GM23338 (cell line): ENCODE results near the gene NUDT2. TPM values are rescaled to one million over a fixed set of nuclear protein-coding genes. Genes with fewer than 3 reads are reported as not detected.
"Not testable (repeated sequence)": the region's sequence is repeated elsewhere in the genome, so short reads cannot be mapped to it uniquely, and the experiment has no call there.

Experiments used
- ATAC-seq: fragments of 200-7000 bp; cut with Tn5 transposase; 3 replicates; pipeline ENCODE4 v1.9.1; 2020
- DNase-seq: peaks from one replicate; pipeline ENCODE4 v3.0.0-alpha.2; 2015; ENCODE audit warnings: low spot score
- H2AFZ ChIP-seq: fragments of 200-600 bp; sonication (generic); 2 replicates; pipeline ENCODE4 v1.8.0; 2016; ENCODE audit warnings: antibody characterized with exemption, mild to moderate bottlenecking, moderate library complexity
- H3F3A ChIP-seq: fragments of 200-600 bp; sonication (generic); replicated peaks from 2 replicates; pipeline ENCODE4 v1.8.0; 2017; ENCODE audit warnings: antibody characterized with exemption, mixed run types, low read depth
- H3K27ac ChIP-seq: fragments of 200-600 bp; sonication (generic); 2 replicates; pipeline ENCODE4 v1.6.1; 2016; ENCODE audit warnings: low read depth
- H3K27me3 ChIP-seq: fragments of 200-600 bp; sonication (generic); 2 replicates; pipeline ENCODE4 v1.8.0; 2016; ENCODE audit warnings: mild to moderate bottlenecking, mixed run types, moderate library complexity; ENCODE audit not compliant: insufficient read depth
- H3K36me3 ChIP-seq: fragments of 200-600 bp; sonication (generic); 2 replicates; pipeline ENCODE4 v1.8.0; 2016; ENCODE audit warnings: mild to moderate bottlenecking; ENCODE audit not compliant: insufficient read depth
- H3K4me1 ChIP-seq: fragments of 200-600 bp; sonication (generic); 2 replicates; pipeline ENCODE4 v1.8.0; 2016; ENCODE audit warnings: mild to moderate bottlenecking, moderate library complexity; ENCODE audit not compliant: insufficient read depth
- H3K4me2 ChIP-seq: fragments of 200-600 bp; sonication (generic); 2 replicates; pipeline ENCODE4 v1.7.1; 2017; ENCODE audit warnings: mixed run types
- H3K4me3 ChIP-seq: fragments of 200-600 bp; sonication (generic); 2 replicates; pipeline ENCODE4 v1.6.1; 2016; ENCODE audit warnings: mixed run types
- H3K79me2 ChIP-seq: fragments of 200-600 bp; sonication (generic); replicated peaks from 2 replicates; pipeline ENCODE4 v1.8.0; 2017; ENCODE audit warnings: mild to moderate bottlenecking; ENCODE audit not compliant: insufficient read depth
- H3K9me2 ChIP-seq: fragments of 200-600 bp; sonication (generic); 2 replicates; pipeline ENCODE4 v1.8.0; 2017; ENCODE audit not compliant: insufficient read depth
- H4K20me1 ChIP-seq: fragments of 200-600 bp; sonication (generic); replicated peaks from 2 replicates; pipeline ENCODE4 v1.8.0; 2017; ENCODE audit warnings: mild to moderate bottlenecking; ENCODE audit not compliant: insufficient read depth
- H3K27ac Mint-ChIP-seq: 2 replicates; pipeline ENCODE4 v1.8.0; 2020; ENCODE audit warnings: inconsistent platforms, mild to moderate bottlenecking, moderate library complexity, mixed read lengths
- H3K27me3 Mint-ChIP-seq: 3 replicates; pipeline ENCODE4 v1.8.0; 2022; ENCODE audit warnings: low read depth, mild to moderate bottlenecking, moderate library complexity, mixed read lengths, inconsistent platforms; ENCODE audit not compliant: insufficient read depth, poor library complexity
- H3K36me3 Mint-ChIP-seq: 3 replicates; pipeline ENCODE4 v1.8.0; 2021; ENCODE audit warnings: low read depth, mild to moderate bottlenecking, inconsistent platforms, moderate library complexity, mixed read lengths
- H3K4me1 Mint-ChIP-seq: 3 replicates; pipeline ENCODE4 v1.8.0; 2020; ENCODE audit warnings: mild to moderate bottlenecking, inconsistent platforms, mixed read lengths
- H3K4me3 Mint-ChIP-seq: 3 replicates; pipeline ENCODE4 v1.8.0; 2021; ENCODE audit warnings: moderate library complexity, mild to moderate bottlenecking, inconsistent platforms, mixed read lengths
- H3K9me3 Mint-ChIP-seq: 3 replicates; pipeline ENCODE4 v1.8.0; 2020; ENCODE audit warnings: moderate library complexity, mild to moderate bottlenecking, inconsistent platforms, mixed read lengths
- CREB1 ChIP-seq: fragments of 250-450 bp; sonication (Bioruptor Pico); IDR thresholded peaks from 2 replicates; pipeline ENCODE4 v1.5.0; 2020; ENCODE audit warnings: low read depth, mild to moderate bottlenecking, moderate library complexity
- ETS1 ChIP-seq: IDR thresholded peaks from 2 replicates; pipeline ENCODE4 v1.6.1; 2016; ENCODE audit warnings: antibody characterized with exemption
- EZH2 ChIP-seq: fragments of 200-600 bp; sonication (generic); IDR thresholded peaks from one replicate; pipeline ENCODE4 v1.8.0; 2017; ENCODE audit warnings: antibody characterized with exemption, mild to moderate bottlenecking, low read depth; ENCODE audit not compliant: unreplicated experiment
- JUNB ChIP-seq: IDR thresholded peaks from one replicate; pipeline ENCODE4 v1.6.1; 2016; ENCODE audit warnings: antibody characterized with exemption; ENCODE audit not compliant: unreplicated experiment
- NANOG ChIP-seq: IDR thresholded peaks from 2 replicates; pipeline ENCODE4 v1.6.1; 2016; ENCODE audit warnings: antibody characterized with exemption, borderline replicate concordance
- POLR2AphosphoS5 ChIP-seq: IDR thresholded peaks from 2 replicates; pipeline ENCODE4 v1.6.1; 2016; ENCODE audit warnings: antibody characterized with exemption, low read depth
- REST ChIP-seq: IDR thresholded peaks from one replicate; pipeline ENCODE4 v1.6.1; 2018; ENCODE audit warnings: antibody characterized with exemption; ENCODE audit not compliant: unreplicated experiment
- polyA plus RNA-seq: library from polyadenylated mRNA; unstranded; fragments of >200 nt; fragmentation: Nextera tagmentation; extraction: Ambion mirVana; gene quantifications from 2 replicates; pipeline ENCODE4 v1.2.1, GENCODE V29; 2016
- total RNA-seq: library from RNA; depleted of rRNA; stranded (reverse); fragments of >200 nt; shearing (Covaris generic); gene quantifications from 2 replicates; pipeline ENCODE4 v1.2.3, GENCODE V29; 2014

Gene NUDT2
- total and polyA plus RNA-seq, 2 experiments from 2014 or later = 9.5 to 16.4 TPM

GRCh38 chr9:34349324-34349723 is 20.0 kb downstream of the NUDT2 start:
- Mint-ChIP-seq H3K27me3 (peaks cover 3% of the 10 kb centered on the region), H3K4me3 (no peak overlapping the region)
- H3F3A ChIP-seq = no peaks in the 10 kb centered on the region

DNA sequence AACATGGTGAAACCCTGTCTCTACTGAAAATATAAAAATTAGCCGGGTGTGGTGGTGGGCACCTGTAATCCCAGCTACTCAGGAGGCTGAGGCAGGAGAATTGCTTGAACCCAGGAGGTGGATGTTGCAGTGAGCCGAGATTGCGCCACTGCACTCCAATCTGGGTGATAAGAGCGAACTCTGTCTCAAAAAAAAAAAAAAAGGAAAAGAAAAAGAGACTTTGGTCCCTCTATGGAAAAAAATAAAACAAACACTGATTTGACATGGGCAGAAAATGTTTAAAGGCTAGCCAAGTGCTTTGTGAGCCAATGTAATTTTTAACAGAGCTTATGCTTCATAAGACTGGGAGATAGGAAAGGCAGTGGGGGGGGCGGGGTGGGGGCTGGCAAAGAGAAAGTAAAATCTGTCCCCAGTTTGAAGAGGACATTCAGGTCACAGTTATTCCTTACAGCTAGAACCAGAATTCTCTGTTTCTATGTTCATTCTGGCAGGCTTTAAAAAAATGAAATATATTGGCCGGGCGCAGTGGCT is 22.8 kb downstream of the NUDT2 start:
- not testable (repeated sequence) for H3K9me2 ChIP-seq, H3K27me3 Mint-ChIP-seq, H3K27me3 ChIP-seq, H3K9me3 Mint-ChIP-seq, H3K4me1 ChIP-seq, H3K27ac Mint-ChIP-seq, ATAC-seq, H3K4me3 Mint-ChIP-seq, H3K79me2 ChIP-seq, H3K27ac ChIP-seq, H3F3A ChIP-seq, H4K20me1 ChIP-seq, H3K4me1 Mint-ChIP-seq, H3K36me3 Mint-ChIP-seq, H2AFZ ChIP-seq, H3K4me3 ChIP-seq, H3K36me3 ChIP-seq, DNase-seq, H3K4me2 ChIP-seq

More at GRCh38 chr9:34349324-34349723, 20.0 kb downstream of the NUDT2 start:
- Histone ChIP-seq H3K4me2 (no peak overlapping the region), H3K27ac (no peak overlapping the region), H2AFZ (no peak overlapping the region), H3K4me1 (no peaks in the 10 kb centered on the region), H3K79me2 (no peaks in the 10 kb centered on the region), H3K27me3 (no peaks in the 10 kb centered on the region), H4K20me1 (no peaks in the 10 kb centered on the region), H3K4me3 (no peak overlapping the region), H3K9me2 (no peaks in the 10 kb centered on the region), H3K36me3 (no peaks in the 10 kb centered on the region)
- H3K27ac Mint-ChIP-seq = no peak overlapping the region
- H3K4me1 Mint-ChIP-seq = peaks cover 4% of the 10 kb centered on the region; the same call in 1 of the 3 replicates
- no peak for TF ChIP-seq REST
- no peak for TF ChIP-seq NANOG
- no peak for TF ChIP-seq JUNB
- no peak for TF ChIP-seq POLR2AphosphoS5
- TF ChIP-seq CREB1 (CRISPR knock-in tag) = no peak
- no peak for TF ChIP-seq ETS1
- TF ChIP-seq EZH2 = no peak
- ATAC-seq (no peak), DNase-seq (no peak)
- no peaks in the 10 kb centered on the region; the same call in 2 of the 3 replicates for H3K9me3 Mint-ChIP-seq
- H3K36me3 Mint-ChIP-seq = no peaks in the 10 kb centered on the region

DNA sequence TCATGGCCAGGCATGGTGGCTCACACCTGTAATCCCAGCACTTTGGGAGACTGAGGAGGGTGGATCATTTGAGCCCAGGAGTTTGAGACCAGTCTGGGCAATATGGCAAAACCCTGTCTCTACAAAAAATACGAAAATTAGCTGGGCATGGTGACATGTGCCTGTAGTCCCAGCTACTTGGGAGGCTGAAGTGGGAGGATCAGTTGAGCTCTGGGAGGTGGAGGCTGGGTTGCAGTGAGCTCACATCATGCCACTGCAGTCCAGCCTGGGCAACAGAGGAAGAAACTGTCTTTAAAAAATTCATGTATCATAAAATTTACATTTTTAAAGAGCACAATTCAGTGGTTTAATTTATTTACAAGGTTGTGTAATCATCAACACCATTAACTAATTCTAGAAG is 23.6 kb downstream of the NUDT2 start:
- not testable (repeated sequence) for H3K4me1 Mint-ChIP-seq, DNase-seq, H3K4me3 Mint-ChIP-seq, H3K27me3 ChIP-seq, H3K27ac ChIP-seq, H3K27ac Mint-ChIP-seq, ATAC-seq, H2AFZ ChIP-seq, H3K27me3 Mint-ChIP-seq, H3K79me2 ChIP-seq, H3K4me1 ChIP-seq, H3K36me3 Mint-ChIP-seq, H3K9me2 ChIP-seq, H3K36me3 ChIP-seq, H4K20me1 ChIP-seq, H3F3A ChIP-seq, H3K4me3 ChIP-seq, H3K4me2 ChIP-seq
- peaks cover 13% of the 10 kb centered on the region; the same call in 2 of the 3 replicates for H3K9me3 Mint-ChIP-seq
